Activated T-cell treated with anti-CD3 and anti-CD28 coated beads, Interleukin-2, amount 50 U/mL, for 48 hours (primary cell): ENCODE data around the gene PDCD2L.
A peak's percentile ranks its signal among the peaks of the same experiment; 100 is the strongest.
"Not testable (repeated sequence)": the region's sequence is repeated elsewhere in the genome, so short reads cannot be mapped to it uniquely, and the experiment has no call there.

Experiments used
- DNase-seq, 2 experiments: peaks; one replicate each; pipeline ENCODE4 v3.0.0-alpha.2; 2020

The PDCD2L gene

GRCh38 chr19:34418300-34418699 is 14.1 kb downstream of the PDCD2L start:
- DNase-seq = no peak

- no peak for DNase-seq
Observed at GRCh38 chr19:34426096-34426661, 22.0 kb downstream of the PDCD2L start.

- peak in 1 of 2 experiments; percentile 53 for DNase-seq
Observed at GRCh38 chr19:34428549-34429285, 24.5 kb downstream of the PDCD2L start.

GRCh38 chr19:34429553-34429952 is 25.4 kb downstream of the PDCD2L start:
- DNase-seq = no peak

GRCh38 chr19:34430738-34431625 is 26.8 kb downstream of the PDCD2L start:
- no peak for DNase-seq

GRCh38 chr19:34431681-34432402 is 27.6 kb downstream of the PDCD2L start:
- no peak for DNase-seq

GRCh38 chr19:34432797-34433196 is 28.6 kb downstream of the PDCD2L start:
- no peak for DNase-seq

GRCh38 chr19:34436716-34437115 is 32.5 kb downstream of the PDCD2L start:
- no peak for DNase-seq

GRCh38 chr19:34448191-34448590 is 44.0 kb downstream of the PDCD2L start:
- DNase-seq = no peak

- DNase-seq = no peak
Observed at GRCh38 chr19:34452723-34453122, 48.5 kb downstream of the PDCD2L start.

GRCh38 chr19:34454091-34454490 is 49.9 kb downstream of the PDCD2L start:
- no peak for DNase-seq

GRCh38 chr19:34454685-34455084 is 50.5 kb downstream of the PDCD2L start:
- DNase-seq = no peak

- DNase-seq = not testable (repeated sequence)
Observed at GRCh38 chr19:34455783-34456480, 51.7 kb downstream of the PDCD2L start.

- DNase-seq = no peak
Observed at GRCh38 chr19:34457446-34457845, 53.2 kb downstream of the PDCD2L start.

- DNase-seq = no peak
Observed at GRCh38 chr19:34458677-34459076, 54.5 kb downstream of the PDCD2L start.

- no peak for DNase-seq
Observed at GRCh38 chr19:34459614-34460013, 55.4 kb downstream of the PDCD2L start.

- DNase-seq = no peak
Observed at GRCh38 chr19:34461375-34462100, 57.3 kb downstream of the PDCD2L start.

- not testable (repeated sequence) for DNase-seq
Observed at GRCh38 chr19:34464785-34465184, 60.6 kb downstream of the PDCD2L start.

GRCh38 chr19:34468409-34468808 is 64.2 kb downstream of the PDCD2L start:
- DNase-seq = no peak

- not testable (repeated sequence) for DNase-seq
Observed at GRCh38 chr19:34469026-34469425, 64.8 kb downstream of the PDCD2L start.

GRCh38 chr19:34471906-34472700 is 67.9 kb downstream of the PDCD2L start:
- DNase-seq = peak in 1 of 2 experiments; percentile 13
